DOHH2 (cell line): ENCODE results near the gene MACC1.

Source experiments
- EZH2phosphoT487 ChIP-seq: fragments of 200-600 bp; sonication (generic); IDR thresholded peaks from 2 replicates; pipeline ENCODE4 v1.6.1; 2017; ENCODE audit warnings: borderline replicate concordance, mild to moderate bottlenecking, antibody characterized with exemption, low read length, moderate library complexity, mixed read lengths
- TF ChIP-seq, protein P1 (sequence below): fragments of 200-600 bp; sonication (generic); IDR thresholded peaks from one replicate; pipeline ENCODE4 v1.5.1; 2014; ENCODE audit warnings: antibody characterized with exemption, mild to moderate bottlenecking, low read depth, low read length; ENCODE audit not compliant: poor library complexity, severe bottlenecking

DNA sequence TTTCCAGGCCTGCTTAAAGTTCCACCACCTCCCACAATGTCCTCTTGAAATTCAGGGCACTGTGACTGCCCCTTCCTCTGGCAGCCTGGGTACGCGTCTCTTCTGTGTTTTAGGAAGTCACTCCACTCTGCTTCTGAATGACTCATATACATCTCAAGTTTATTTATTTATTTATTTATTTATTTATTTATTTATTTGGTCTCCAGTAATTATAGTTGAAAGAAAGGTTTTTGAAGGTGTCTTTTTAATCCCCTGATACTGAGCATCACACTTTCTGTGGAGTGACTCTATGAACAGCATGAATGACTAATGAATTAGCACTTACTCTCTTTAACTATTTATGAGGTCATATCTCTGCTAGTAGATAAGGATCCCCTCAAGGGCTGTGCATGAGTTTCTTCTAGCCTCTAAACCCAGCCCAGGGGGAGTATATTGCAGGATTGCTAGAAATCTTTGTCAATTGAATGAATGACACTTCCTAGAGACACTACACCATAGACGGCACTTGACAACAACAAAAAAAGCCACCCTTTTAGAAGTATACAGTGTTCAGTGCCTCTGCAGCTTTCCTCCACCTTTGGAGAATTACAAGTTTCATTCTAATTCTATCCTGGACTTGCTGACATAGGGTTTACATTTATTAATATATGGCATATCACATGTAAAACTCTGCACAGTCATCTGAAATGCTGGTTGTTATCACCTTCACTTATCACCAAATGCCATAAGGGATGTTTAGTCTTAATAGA lies 2.1 kb downstream of the MACC1 start:
- TF ChIP-seq, protein P1, sequence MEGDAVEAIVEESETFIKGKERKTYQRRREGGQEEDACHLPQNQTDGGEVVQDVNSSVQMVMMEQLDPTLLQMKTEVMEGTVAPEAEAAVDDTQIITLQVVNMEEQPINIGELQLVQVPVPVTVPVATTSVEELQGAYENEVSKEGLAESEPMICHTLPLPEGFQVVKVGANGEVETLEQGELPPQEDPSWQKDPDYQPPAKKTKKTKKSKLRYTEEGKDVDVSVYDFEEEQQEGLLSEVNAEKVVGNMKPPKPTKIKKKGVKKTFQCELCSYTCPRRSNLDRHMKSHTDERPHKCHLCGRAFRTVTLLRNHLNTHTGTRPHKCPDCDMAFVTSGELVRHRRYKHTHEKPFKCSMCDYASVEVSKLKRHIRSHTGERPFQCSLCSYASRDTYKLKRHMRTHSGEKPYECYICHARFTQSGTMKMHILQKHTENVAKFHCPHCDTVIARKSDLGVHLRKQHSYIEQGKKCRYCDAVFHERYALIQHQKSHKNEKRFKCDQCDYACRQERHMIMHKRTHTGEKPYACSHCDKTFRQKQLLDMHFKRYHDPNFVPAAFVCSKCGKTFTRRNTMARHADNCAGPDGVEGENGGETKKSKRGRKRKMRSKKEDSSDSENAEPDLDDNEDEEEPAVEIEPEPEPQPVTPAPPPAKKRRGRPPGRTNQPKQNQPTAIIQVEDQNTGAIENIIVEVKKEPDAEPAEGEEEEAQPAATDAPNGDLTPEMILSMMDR: no peak
- no peak for TF ChIP-seq EZH2phosphoT487
